Right ventricle myocardium inferior (tissue), 1 donor: ENCODE results near the gene CHPT1. TPM values are rescaled to one million over a fixed set of nuclear protein-coding genes. Genes with fewer than 3 reads are reported as not detected.
A peak's percentile ranks its signal among the peaks of the same experiment; 100 is the strongest.
"Not testable (repeated sequence)": the region's sequence is repeated elsewhere in the genome, so short reads cannot be mapped to it uniquely, and the experiment has no call there.

ENCODE experiments used
- ATAC-seq: fragments of 200-7000 bp; cut with Tn5 transposase; one replicate; pipeline ENCODE4 v1.9.1; 2020; ENCODE audit warnings: mild to moderate bottlenecking, moderate library complexity
- DNase-seq: peaks from one replicate; pipeline ENCODE4 v3.0.0; 2021; ENCODE audit errors: missing footprints
- intact Hi-C: fragments of 100-400 bp; cut with DNase I; formaldehyde crosslinking; loops from one replicate; pipeline ENCODE4 v1.11.0; 2022
- total RNA-seq: library from RNA; stranded (reverse); fragmentation: NEBNext Ultra II Directional; extraction: Animal tissue kit (Norgen Biotek cat#: 25700); gene quantifications from one replicate; pipeline ENCODE4 v1.2.1, GENCODE V29; 2021
- donor health status: DM: no; HTN: yes; CAD: no; lungs with severe emphysema.

The CHPT1 gene
- total RNA-seq, 1 donor from 2014 or later, result 128 TPM

DNA sequence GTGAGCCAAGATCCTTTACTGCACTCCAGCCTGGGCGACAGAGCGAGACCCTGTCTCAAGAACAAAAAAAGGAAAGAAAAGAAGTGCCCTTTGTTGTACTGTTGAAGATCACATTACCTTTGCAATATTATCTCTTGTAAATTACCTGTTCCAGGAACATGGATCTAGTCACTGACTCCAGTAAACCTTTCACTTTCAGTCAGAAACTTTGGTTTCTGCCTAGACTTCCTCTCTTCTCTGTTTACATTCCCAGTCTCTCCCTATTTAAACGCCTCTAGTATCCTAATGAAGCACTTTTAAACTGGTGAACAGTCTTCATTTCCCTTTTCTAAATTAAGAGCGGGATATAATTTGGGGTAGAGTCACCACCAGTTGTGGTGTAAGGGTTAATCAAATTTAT, 12.8 kb downstream of the CHPT1 start:
- intact Hi-C loops, result loop anchor here (5.0 kb wide), 1 partner anchor 218 kb away; no protein-coding TSS in a partner anchor
- no peak for DNase-seq

DNA sequence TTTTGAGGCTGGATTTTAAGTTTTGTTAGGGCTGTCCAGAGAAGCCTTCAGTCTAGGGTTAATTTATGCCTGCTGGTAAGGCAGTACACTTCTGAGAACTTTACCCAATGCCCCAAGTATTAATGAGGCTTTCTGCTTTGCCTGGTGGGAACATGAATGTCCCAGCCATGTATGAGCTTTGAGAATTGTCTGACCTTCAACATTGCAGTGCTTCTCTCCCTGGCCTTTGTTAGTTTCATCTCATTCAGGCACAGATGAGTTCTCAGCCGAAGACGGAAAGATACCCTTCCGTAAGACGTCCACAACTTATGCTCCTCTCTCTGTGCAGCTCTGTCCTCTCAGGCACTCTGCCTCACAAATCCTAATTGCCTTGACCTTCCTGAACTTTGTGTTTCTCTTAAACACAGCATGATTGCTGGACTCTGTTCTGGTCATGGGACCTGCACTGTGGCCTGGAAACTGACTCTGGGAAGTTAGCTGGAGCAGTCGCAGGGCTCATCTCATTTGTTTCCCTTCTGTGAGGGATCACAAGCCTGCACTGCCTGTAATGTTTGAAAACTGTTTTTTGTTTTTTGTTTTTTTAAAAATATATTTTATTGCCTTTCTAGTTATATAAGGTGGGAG, 15.7 kb downstream of the CHPT1 start:
- intact Hi-C loops, result loop anchor here (5.0 kb wide), 1 partner anchor 221 kb away; no protein-coding TSS in a partner anchor
- DNase-seq (no peak), ATAC-seq (peak; percentile 82)

More for the DNA sequence above, 12.8 kb downstream of the CHPT1 start:
- ATAC-seq, result no peak

DNA sequence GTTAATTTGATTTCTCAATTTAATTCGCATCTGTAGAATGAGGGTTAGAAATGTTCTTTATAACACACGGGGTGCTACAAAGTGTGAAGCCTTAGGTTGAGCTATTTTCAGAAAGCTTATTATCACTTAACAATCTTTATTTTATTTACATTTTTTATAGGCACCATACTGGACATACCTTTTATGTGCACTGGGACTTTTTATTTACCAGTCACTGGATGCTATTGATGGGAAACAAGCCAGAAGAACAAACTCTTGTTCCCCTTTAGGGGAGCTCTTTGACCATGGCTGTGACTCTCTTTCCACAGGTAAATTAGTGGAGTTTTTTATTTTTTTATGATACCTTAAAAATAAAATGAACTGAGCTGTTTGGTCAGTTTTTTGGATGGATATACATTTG, 16.5 kb downstream of the CHPT1 start:
- DNase-seq (no peak), ATAC-seq (no peak)
- intact Hi-C loops, result loop anchor here (5.0 kb wide), 1 partner anchor 222 kb away; no protein-coding TSS in a partner anchor

DNA sequence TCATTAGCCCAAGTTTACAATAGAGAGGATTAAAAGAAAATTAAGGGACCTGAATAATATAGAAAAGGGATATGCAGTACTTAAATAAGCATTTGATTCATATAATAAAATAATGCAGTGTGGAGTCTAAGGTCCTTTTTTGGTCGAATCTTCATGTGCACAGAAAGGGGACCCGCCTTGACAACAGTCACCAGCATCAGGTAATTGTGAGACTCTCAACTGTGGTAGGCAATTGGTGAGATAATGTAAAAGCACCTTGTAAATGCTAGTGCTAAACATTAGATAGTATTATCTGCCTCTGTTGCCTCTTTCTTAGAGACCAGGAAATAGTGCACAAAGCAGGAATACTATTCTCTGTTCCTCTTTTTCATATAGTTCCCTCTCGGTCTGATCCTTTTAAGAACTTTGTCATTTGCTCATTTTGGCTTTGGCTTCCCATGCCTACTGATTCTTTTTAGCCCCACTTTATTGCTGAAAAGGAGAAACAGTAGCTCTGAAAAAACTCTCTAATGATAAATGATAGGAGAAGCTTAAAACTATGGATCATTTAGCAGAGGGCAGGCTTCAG, 17.5 kb downstream of the CHPT1 start:
- DNase-seq (no peak), ATAC-seq (no peak)
- intact Hi-C loops, result loop anchor here (5.0 kb wide), 1 partner anchor 223 kb away; no protein-coding TSS in a partner anchor

DNA sequence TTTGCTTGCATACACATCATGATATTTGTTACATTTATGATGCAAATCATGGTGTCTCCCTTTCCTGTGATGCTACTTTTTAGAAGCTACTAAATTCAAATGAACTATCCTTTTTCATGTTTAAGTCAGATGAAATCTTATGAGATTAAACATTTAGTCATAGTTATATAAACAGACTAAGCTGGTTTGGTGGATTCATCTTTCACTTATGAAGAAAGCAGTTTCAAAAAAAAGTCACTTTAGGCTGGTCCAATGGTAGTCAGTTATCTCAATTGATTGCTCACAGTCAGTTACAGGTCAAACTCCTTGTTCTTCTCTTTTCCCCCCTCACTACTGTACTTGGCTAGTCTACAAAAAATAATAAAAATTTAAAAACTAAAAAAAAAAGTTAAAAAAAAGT, 22.1 kb downstream of the CHPT1 start:
- intact Hi-C loops, result no loop called here
- no peak for ATAC-seq
- no peak for DNase-seq

DNA sequence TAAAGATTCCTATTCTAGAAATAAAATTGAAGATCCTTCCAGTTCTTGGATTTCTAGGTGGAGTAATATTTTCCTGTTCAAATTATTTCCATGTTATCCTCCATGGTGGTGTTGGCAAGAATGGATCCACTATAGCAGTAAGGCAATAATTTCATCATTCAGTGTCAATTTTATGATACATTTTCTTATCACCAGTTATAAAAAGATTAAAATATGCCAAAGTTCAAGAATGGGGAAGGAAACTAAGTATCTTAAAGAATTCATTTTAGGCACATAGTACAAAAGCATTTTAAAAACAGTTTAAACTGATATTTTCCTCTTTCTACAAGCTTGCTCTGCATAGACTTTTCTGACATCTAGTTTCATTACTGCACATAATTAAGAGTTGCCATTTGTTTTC, 22.7 kb downstream of the CHPT1 start:
- DNase-seq, result no peak
- intact Hi-C loops, result no loop called here
- no peak for ATAC-seq

DNA sequence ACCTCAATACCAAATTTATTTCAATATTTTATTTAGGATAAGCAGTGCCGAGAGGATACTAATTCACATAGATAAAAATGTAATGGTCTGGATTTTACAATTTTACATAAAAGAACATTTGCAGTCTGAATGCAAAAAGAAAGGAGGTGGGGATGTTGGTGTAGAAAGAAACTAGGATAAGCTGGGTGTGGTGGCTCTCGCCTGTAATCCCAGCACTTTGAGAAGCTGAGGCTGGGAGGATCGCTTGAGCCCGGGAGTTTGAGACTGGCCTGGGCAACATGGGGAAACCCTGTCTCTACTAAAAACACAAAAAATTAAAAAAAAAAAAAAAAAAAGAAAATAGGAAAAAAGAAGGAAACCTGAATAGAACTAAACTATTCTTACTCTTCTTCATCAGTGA, 25.0 kb downstream of the CHPT1 start:
- intact Hi-C loops, result no loop called here
- DNase-seq, result no peak
- ATAC-seq, result no peak

DNA sequence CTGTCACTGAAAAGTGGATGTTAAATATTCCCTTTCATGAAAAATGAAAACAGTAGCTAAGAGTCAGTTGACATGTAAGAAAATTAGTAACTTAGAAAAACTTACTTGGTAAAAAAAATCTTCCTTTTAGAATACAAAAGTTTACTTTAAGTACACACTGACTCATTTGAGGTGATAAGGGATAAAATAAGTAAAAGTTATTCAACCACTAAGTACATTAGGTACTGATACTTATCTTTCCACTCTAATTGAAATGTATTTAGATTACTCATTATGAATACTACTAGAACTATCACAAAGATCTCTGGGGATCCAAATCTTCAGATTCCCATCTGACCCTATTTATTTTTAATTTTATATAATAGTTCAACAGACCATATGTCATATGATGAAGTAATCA, 29.7 kb downstream of the CHPT1 start:
- DNase-seq (no peak), ATAC-seq (no peak)
- intact Hi-C loops, result no loop called here

DNA sequence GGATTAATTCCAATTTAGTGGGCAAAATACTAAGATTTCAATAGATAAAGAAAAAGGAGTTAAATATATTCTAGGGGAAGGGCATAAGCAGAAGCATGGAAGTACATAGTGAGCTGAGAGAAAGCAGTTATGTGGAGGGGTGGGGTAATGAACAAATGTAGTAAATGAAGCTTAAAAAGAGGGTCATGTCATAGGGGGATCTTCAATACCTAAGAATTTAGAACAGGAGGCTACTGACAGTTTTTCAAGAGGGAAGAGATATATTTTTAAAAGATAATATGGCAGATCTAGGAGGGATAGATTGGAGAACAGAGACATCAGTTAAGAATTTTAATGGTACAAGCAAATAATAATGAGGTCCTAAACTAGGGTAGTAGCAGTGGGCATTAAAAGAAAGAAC, 32.4 kb downstream of the CHPT1 start:
- intact Hi-C loops, result no loop called here
- DNase-seq (no peak), ATAC-seq (no peak)

DNA sequence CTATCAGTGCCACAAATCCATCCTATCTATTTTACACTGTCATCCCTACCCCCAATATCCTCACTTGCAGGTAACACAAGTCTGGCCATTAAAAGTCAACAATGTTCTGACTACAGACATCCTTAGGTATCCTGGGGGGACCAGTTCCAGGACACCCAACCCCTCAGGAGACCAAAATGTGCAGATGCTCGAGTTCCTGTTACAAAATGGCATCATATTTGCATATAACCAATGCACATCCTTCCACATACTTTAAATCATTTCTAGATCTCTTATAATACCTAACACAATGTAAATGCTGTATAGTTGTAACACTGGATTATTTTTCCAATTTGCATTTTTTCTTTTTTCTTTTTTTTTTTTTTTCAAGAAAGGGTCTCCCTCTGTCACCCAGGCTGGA, 34.9 kb downstream of the CHPT1 start:
- DNase-seq (no peak), ATAC-seq (no peak)
- intact Hi-C loops, result no loop called here

DNA sequence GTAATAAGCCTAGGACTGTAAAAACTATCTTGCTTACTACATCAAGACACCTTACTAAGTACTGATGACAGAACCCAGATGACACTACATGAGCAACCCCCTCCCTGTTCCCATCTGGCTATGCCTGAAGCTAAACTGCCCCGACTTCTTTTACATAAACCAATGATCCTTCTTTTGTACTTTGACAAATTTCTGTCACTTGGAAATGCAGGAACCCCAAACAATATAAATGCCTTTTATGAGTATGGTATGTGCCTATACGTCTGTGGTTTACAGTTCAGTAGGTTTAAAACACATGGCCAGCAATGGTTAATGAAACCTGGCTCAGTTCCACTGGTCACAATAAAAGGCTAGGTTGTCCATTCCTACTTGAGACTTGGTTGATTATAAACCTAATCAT, 35.7 kb downstream of the CHPT1 start:
- intact Hi-C loops, result no loop called here
- ATAC-seq (no peak), DNase-seq (no peak)

DNA sequence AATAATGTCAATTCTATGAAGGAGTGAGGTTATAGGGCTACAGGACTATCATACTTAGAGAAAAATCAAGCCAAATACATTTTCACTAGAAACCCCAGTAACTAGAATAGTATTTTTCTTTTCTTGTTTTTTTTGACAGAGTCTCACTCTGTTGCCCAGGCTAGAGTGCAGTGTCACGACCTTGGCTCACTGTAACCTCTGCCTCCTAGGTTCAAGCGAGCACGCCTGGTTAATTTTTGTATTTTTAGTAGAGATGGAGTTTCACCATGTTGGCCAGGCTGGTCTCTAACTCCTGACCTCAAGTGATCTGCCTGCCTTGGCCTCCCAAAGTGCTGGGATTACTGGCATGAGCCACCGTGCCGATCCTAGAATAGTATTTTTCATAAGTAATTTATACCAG, 37.0 kb downstream of the CHPT1 start:
- ATAC-seq, intact Hi-C loops, DNase-seq: not testable (repeated sequence)

DNA sequence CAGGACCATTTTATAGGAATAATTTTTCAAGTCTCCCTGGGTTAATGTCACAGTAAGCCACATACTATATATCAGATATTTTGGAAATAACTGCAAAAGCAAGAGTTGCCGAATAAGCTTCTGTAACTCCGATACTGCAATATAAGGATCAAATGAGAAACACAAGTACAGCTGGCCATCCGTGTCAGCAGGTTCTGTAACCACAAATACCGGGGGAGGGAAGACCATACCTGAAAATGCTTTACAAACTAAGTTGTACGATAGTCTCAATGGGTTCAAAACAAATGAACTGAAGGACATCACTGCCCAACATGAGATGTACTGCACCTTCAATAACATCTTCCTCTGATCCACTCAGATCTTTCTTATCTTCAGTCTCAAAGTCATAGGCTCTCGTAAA, 40.0 kb downstream of the CHPT1 start:
- intact Hi-C loops, result no loop called here
- ATAC-seq, result no peak

DNA sequence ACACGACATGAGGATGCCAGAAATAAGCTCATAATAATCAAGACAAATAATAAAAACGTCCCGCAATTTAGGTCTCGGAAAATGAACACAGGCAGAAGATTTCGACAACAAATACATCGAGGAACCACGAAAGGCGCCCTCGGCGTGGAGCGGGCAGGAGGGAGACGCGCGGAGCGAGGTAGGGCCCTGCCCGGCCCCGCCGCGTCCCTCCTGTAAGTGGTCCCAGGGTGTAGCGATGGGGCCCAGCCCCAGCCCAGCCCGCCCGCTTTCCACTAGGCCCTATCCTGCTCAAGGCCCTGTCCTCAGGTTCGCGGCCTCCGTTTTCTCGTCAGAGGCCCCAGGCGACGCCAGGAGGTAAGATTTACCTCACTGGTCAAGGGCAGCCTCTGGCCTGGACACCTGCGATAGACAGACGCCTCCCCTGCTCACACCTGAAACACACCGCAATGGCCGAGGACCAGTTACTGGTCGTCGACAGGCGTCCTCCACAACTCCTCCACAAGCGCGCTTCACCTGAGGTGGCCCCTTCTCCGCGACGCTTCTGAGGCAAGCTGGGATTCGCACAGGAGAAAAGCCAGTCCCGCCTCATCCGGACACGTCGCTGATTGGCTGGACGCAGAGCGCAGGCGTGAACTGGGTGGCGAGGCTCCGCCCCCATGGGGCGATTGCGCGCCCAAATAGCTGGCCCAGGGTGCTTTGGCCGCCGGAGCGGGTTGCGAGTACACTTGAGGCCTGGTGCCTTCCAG, 41.7 kb downstream of the CHPT1 start, which contains the start of gene SYCP3:
Gene SYCP3, minus strand, starts transcription at position 543 of the 746 bp plus-strand sequence. CDS start 1,527 bp downstream, outside the sequence.
- intact Hi-C loops, result no loop called here
- ATAC-seq, result no peak
- DNase-seq, result no peak

More for the DNA sequence above, 40.0 kb downstream of the CHPT1 start:
- no peak for DNase-seq

DNA sequence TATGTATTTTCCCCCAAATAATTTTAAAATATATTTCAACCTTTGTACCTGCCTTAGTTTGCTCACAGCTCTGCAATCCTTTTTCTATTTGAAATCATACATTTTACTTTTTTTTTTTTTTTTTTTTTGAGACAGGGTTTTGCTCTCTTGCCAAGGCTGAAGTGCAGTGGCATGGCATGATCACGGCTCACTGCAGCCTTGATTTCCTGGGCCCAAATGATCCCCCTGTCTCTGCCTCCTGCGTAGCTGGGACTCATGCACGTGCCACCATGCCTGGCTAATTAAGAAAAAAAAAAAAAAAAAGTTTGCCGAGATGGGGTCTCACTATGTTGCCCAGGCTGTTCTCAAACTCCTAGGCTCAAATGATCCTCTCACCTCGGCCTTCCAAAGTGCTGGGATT, 43.1 kb downstream of the CHPT1 start:
- intact Hi-C loops, result no loop called here
- DNase-seq, result no peak
- ATAC-seq, result no peak

DNA sequence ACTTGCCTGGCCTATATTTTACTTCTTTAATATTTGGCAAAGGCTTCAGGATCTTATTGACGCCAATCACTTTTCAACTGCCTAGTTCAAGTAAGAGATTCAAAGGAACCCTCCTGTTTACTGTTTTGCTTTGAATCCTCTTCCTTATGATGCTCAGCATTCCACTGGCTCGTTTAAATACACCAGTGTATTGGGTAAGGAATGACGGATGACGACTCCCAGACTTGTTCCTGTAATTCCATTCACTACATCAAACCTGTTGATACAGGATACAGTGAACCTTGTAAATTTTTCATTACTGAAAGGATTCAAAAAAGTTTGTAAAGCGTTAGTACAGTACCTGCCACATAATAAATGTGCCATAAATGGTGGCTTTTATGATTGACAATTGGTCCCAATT, 43.5 kb downstream of the CHPT1 start:
- intact Hi-C loops, result no loop called here
- ATAC-seq (no peak), DNase-seq (no peak)

DNA sequence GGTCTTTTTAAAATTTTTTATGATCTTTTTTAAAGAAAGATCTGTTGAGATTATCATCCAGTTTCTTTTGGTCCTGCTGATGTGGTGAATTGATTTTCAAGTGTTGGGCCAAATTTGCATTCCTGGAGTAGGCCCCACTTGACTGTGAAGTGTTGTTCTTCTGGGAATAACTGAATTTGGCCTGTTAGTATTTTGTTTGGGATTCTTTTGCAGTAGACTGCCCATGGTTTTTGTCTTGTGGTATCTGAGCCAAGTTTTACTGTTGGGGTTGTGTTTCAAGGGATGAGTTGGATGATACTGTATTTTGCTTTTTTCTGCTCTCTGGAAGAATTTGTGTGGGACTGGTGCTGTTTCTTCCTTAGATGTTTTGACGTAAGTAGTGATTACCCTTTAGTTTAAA, 45.8 kb downstream of the CHPT1 start:
- intact Hi-C loops, result no loop called here
- DNase-seq (no peak), ATAC-seq (no peak)

DNA sequence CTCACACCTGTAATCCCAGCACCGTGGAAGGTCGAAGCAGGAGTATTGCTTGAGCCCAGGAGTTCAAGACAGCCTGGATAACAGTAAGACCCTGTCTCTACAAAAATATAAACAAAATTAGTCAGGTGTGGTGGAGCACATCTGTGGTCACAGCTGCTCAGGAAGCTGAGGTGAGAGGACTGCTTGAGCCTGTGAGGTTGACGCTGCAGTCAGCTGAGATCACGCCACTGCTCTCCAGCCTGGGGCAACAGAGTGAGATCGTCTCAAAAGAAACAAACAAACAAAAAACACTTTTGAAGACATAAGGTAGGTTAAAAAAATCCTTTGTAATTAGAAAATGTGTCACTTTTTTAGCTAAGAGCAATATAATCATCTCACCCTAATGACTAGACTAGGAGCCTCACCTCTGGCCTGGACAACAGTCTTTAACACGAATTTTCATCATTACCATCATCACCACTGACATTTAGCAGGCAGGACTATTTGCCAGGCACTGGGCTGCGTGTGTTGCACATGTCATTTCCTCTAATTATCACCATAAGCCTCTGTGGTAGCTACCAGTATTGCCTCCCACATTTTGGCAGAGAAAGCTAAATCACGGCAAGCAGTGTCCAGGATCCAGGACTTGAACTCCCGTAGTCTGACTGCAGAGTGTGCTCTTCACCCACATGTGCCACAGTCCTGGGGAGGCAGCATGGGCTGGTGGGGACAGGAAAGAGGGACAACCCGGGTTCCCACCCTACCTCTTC, 46.5 kb downstream of the CHPT1 start:
- DNase-seq (peak; percentile 35), ATAC-seq (no peak)
- intact Hi-C loops, result no loop called here

DNA sequence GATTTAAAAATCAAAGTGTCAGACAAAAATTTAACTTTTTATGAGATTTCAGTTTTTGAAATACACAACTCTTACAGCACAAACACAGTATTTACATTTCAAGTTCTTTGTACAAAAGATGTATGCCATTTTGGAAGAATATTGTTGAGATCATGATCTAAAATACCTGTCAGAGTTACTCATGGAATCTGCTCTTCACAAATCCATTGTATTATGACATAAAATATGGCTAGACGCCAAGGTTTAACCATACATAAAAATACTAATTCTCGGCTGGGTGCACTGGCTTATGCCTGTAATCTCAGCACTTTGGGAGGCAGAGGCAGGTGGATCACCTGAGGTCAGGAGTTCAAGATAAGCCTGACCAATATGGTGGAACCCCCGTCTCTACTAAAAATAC, 48.0 kb downstream of the CHPT1 start:
- DNase-seq, result no peak
- ATAC-seq, result no peak
- intact Hi-C loops, result no loop called here
